ENCODE results near the gene LRRTM4. TPM values are rescaled to one million over a fixed set of nuclear protein-coding genes. Genes with fewer than 3 reads are reported as not detected.

LRRTM4 gene
- total RNA-seq, 2 donors from 2014 or later, result not detected

DNA sequence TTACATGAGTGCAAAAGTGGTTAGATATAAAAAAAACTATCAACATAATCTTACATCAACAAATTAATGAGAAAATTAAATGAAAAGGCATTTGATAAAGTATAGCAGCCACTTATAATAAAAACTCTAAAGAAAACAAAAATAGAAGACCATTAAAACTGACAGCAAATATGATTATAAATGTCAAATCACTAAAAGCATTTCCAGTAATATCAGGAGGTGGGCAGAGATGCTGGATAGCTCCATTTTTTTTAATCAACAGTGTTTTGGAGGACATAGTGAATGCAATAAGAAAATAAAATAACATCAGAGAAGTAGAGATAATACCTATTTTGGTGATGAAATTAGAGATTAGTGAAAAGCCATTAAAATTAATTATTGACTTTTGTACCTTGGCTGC, 173.4 kb downstream of the LRRTM4 start:
- DNase-seq (no peak), ATAC-seq (no peak)
- Mint-ChIP-seq H3K4me1 (no peaks in the 10 kb centered on the region), H3K36me3 (ENCODE audit: low read depth) (no peaks in the 10 kb centered on the region), H3K27me3 (no peaks in the 10 kb centered on the region), H3K4me3 (no peak overlapping the region), H3K27ac (no peak overlapping the region)
- no peaks in the 10 kb centered on the region for H3K9me3 ChIP-seq (ENCODE audit: control insufficient read depth, low read length, poor library complexity, severe bottlenecking)

DNA sequence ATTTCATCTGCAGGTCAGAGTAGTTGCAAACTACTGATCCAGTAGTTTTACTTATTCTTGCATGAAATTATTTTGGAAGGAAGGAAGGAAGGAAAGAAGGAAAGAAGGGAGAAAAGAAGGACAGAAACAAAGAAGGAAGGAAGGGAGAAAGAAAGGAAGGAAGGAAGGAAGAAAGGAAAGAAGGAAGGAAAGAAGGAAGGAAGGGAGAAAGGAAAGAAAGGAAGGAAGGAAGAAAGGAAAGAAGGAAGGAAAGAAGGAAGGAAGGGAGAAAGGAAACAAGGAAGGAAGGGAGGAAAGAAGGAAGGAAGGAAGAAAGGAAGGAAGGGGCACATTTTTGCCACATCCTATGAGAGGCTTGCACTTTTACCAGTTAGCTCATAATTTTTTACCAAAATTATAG, 186.2 kb downstream of the LRRTM4 start:
- no peak overlapping the region for H3K4me3 Mint-ChIP-seq
- no peak for ATAC-seq
- no peaks in the 10 kb centered on the region for H3K27me3 Mint-ChIP-seq
- no peaks in the 10 kb centered on the region for H3K4me1 Mint-ChIP-seq
- H3K27ac Mint-ChIP-seq, result no peak overlapping the region
- H3K36me3 Mint-ChIP-seq (ENCODE audit: low read depth), result no peaks in the 10 kb centered on the region
- no peaks in the 10 kb centered on the region for H3K9me3 ChIP-seq (ENCODE audit: control insufficient read depth, low read length, poor library complexity, severe bottlenecking)
- no peak for DNase-seq

DNA sequence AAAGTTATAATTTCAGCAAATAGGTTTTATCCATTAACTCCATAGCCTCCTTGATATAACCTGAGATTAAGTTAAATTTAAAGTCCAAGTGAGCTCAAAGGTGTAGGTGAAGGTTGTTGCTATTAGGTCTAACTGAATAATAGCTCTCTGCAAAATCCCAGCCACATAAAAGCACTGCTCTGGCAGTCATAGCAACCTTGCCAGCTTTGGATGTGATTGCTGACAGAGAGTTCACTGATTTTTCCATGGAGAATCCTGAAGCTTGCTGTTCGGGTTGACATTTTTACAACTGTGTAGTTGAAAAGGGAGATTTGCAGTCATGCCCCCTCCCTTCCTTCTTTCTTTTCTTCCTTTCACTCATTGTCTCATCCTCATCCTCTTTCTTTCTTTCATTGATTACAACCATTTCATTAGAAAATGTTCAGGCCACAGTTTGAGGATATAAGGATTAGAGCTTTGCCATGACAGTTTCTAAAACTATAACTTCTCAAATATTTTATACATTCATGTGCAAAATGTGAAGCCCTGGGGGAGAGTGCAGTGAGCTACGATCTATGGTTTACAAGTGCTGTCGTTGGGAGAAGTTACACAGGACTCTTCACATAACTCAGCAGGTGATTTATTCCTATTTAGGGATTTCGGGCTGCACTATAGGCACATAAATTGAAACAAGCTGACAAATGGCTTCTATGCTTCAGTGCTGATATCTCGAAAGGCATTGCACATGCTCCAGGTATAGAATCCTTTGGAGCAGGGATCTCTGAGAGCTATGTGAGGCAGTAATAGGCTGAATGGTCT, 193.8 kb downstream of the LRRTM4 start:
- Mint-ChIP-seq H3K36me3 (ENCODE audit: low read depth) (no peaks in the 10 kb centered on the region), H3K4me1 (no peaks in the 10 kb centered on the region), H3K27ac (no peak overlapping the region), H3K4me3 (no peak overlapping the region), H3K27me3 (no peaks in the 10 kb centered on the region)
- DNase-seq (no peak), ATAC-seq (no peak)
- H3K9me3 ChIP-seq (ENCODE audit: control insufficient read depth, low read length, poor library complexity, severe bottlenecking), result no peaks in the 10 kb centered on the region

DNA sequence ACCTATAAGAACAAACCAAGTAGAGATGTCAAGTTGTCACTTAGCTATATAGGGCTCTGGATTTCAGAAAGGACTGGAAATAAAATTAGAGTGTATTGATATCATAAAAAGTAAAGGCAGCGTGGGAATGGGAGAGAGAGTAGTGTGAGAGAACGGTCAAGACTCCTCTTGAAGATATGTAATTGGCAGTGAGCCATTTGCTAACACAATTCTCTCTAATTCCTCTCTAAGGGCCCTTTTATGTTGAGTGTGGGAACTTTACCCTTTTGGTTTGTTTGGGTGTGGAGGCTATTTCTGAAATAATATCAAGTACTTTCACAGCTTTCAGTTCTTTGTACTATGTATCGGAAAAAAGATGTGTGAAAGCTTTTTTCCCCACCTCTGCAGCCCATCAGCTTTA, 196.8 kb downstream of the LRRTM4 start:
- no peaks in the 10 kb centered on the region for H3K9me3 ChIP-seq (ENCODE audit: control insufficient read depth, low read length, poor library complexity, severe bottlenecking)
- DNase-seq (no peak), ATAC-seq (no peak)
- no peaks in the 10 kb centered on the region for H3K36me3 Mint-ChIP-seq (ENCODE audit: low read depth)
- H3K27ac Mint-ChIP-seq, result no peak overlapping the region
- H3K27me3 Mint-ChIP-seq, result no peaks in the 10 kb centered on the region
- no peak overlapping the region for H3K4me3 Mint-ChIP-seq
- no peaks in the 10 kb centered on the region for H3K4me1 Mint-ChIP-seq

DNA sequence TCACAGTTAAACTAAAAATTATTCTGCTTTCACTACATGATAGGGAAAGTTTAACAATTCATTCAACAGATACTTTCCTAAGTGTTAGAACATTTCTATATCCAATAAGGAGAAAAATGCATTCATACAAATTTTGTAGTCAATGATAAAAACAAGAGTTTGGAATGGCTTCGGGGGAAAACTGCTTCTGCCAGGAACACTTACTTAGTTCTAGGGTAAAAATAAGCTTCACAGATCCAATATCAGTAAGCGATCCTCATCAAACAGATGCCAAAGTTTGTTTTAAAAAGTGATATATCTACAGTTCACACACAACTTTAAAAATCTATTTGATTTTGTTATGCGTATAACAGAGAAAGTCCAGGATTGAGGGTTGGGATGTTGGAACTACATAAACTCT, 199.7 kb downstream of the LRRTM4 start:
- no peaks in the 10 kb centered on the region for H3K9me3 ChIP-seq (ENCODE audit: control insufficient read depth, low read length, poor library complexity, severe bottlenecking)
- Mint-ChIP-seq H3K4me1 (no peaks in the 10 kb centered on the region), H3K27me3 (no peaks in the 10 kb centered on the region), H3K4me3 (no peak overlapping the region), H3K36me3 (ENCODE audit: low read depth) (no peaks in the 10 kb centered on the region), H3K27ac (no peak overlapping the region)
- no peak for DNase-seq
- ATAC-seq, result no peak

DNA sequence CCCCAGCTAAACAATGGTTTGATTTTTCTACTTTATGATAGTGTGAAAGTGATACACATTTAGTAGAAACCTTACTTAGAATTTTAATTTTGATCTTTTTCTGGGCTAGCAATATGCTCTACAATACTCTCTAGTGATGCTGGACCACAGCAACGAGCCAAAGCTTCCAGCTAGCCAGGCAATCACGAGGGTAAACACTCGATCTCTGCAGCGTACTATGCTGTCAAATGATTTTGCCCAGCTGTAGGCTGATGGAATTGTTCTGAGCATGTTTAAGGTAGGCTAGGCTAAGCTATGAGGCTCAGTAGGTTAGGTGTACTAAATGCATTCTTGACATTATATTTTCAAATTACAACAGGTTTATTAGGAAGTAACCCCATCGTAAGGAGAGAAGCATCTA, 207.5 kb downstream of the LRRTM4 start:
- H3K9me3 ChIP-seq (ENCODE audit: control insufficient read depth, low read length, poor library complexity, severe bottlenecking), result no peaks in the 10 kb centered on the region
- Mint-ChIP-seq H3K4me3 (no peak overlapping the region), H3K27me3 (no peaks in the 10 kb centered on the region), H3K36me3 (ENCODE audit: low read depth) (no peaks in the 10 kb centered on the region), H3K27ac (no peak overlapping the region), H3K4me1 (no peaks in the 10 kb centered on the region)
- DNase-seq (no peak), ATAC-seq (no peak)

DNA sequence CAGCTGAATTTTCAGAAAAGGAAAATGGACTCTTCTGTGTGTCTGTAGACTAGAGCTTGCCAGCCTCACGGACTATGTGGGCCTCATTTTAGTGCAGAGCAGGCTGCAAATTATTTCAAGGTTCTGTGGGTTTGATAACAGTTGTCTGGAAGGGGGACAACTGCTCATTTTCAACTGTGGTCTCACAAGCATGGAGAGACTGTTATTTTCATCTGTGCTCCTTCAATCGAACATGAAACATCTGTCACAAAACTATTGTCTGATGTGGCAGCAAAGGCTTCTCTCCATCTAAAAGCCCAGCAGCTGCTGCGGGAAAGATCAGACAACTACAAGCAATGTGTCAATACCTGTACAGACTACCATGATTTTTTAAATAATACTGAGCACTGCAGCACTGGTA, 211.8 kb downstream of the LRRTM4 start:
- no peaks in the 10 kb centered on the region for H3K9me3 ChIP-seq (ENCODE audit: control insufficient read depth, low read length, poor library complexity, severe bottlenecking)
- Mint-ChIP-seq H3K27me3 (no peaks in the 10 kb centered on the region), H3K27ac (no peak overlapping the region), H3K36me3 (ENCODE audit: low read depth) (no peaks in the 10 kb centered on the region), H3K4me1 (no peaks in the 10 kb centered on the region), H3K4me3 (no peak overlapping the region)
- ATAC-seq, result no peak
- DNase-seq, result no peak

DNA sequence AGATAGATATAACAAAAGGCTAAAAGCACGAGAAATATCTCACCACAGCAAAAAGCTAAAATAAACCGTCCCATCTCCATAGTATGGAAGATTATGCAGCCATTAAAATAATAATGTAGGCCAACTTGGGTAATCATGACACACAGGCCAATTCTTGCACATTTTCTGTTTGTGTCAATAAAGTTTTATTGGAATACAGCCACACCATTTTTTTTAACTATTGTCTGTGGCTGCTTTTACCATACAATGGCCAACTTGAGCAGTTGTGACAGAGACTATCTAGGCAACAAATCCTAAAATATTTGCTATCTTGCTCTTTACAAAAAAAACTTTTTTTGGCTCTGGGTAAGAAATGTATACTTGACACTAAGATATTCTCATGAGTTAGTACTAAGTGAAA, 212.5 kb downstream of the LRRTM4 start:
- Mint-ChIP-seq H3K36me3 (ENCODE audit: low read depth) (no peaks in the 10 kb centered on the region), H3K27ac (no peak overlapping the region), H3K4me1 (no peaks in the 10 kb centered on the region), H3K4me3 (no peak overlapping the region), H3K27me3 (no peaks in the 10 kb centered on the region)
- ATAC-seq, result no peak
- H3K9me3 ChIP-seq (ENCODE audit: control insufficient read depth, low read length, poor library complexity, severe bottlenecking), result no peaks in the 10 kb centered on the region
- DNase-seq, result no peak

DNA sequence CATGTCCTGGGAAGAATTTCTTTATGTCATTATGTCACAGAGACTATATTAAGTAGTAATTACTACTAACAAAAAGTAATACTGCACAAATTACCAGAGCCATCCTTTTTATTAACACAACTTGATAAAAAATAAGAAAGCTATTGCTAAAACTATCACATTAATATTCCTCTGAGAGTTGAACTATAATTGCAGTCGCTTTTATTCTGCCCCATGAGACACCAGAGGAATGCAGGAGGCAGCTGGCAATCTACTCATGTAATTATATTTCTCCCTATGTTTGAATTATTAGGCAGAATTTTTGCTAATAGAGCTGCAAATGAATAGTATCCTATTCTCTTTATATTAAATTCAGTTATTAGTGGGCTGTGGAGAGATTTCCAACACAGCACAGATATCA, 220.7 kb downstream of the LRRTM4 start:
- H3K27me3 Mint-ChIP-seq, result no peaks in the 10 kb centered on the region
- H3K27ac Mint-ChIP-seq, result no peak overlapping the region
- no peaks in the 10 kb centered on the region for H3K36me3 Mint-ChIP-seq (ENCODE audit: low read depth)
- H3K9me3 ChIP-seq (ENCODE audit: control insufficient read depth, low read length, poor library complexity, severe bottlenecking), result no peaks in the 10 kb centered on the region
- H3K4me1 Mint-ChIP-seq, result no peaks in the 10 kb centered on the region
- ATAC-seq, result no peak
- H3K4me3 Mint-ChIP-seq, result no peak overlapping the region
- no peak for DNase-seq

DNA sequence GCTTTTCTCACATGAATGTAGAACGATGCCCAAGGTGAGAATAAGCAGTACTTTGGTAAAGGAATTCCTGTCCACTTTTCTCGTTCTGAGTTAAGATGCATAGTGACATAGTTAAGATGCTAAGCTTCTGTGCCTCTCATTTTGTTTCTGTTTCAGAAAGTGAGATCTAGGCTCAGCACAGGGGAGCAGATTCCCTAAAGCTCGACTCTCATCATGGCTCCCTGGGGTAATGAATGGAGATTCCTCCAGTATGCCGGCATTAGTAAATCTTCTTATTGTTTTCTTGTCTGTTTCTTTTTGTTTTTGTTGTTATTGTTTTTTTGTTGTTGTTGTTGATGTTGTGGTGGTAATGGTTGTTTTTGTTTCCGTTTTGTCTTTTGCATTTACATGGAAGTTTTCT, 225.4 kb downstream of the LRRTM4 start:
- Mint-ChIP-seq H3K27me3 (no peaks in the 10 kb centered on the region), H3K27ac (no peak overlapping the region), H3K4me1 (no peaks in the 10 kb centered on the region), H3K36me3 (ENCODE audit: low read depth) (no peaks in the 10 kb centered on the region), H3K4me3 (no peak overlapping the region)
- H3K9me3 ChIP-seq (ENCODE audit: control insufficient read depth, low read length, poor library complexity, severe bottlenecking), result no peaks in the 10 kb centered on the region
- ATAC-seq (no peak), DNase-seq (no peak)

DNA sequence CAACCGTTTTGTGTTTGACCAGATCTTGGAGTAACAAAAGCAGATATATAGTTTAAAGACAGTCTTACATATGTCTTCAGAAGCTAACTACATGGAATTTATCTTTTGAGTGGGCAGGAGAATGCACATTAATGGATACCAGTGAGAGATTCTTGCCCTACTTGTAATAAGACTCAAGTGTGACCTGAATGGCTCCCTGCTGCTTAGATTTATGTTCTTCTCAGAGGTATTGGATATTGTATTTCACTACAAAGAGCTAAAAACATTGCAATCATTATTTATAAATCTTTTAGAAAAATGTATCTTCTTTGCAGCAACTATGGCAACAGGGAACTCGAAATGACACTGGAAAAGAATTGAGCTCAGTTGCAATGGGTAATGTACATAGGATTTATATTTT, 227.7 kb downstream of the LRRTM4 start:
- DNase-seq (no peak), ATAC-seq (no peak)
- Mint-ChIP-seq H3K4me1 (no peaks in the 10 kb centered on the region), H3K36me3 (ENCODE audit: low read depth) (no peaks in the 10 kb centered on the region), H3K27ac (no peak overlapping the region), H3K27me3 (no peaks in the 10 kb centered on the region), H3K4me3 (no peak overlapping the region)
- no peaks in the 10 kb centered on the region for H3K9me3 ChIP-seq (ENCODE audit: control insufficient read depth, low read length, poor library complexity, severe bottlenecking)

DNA sequence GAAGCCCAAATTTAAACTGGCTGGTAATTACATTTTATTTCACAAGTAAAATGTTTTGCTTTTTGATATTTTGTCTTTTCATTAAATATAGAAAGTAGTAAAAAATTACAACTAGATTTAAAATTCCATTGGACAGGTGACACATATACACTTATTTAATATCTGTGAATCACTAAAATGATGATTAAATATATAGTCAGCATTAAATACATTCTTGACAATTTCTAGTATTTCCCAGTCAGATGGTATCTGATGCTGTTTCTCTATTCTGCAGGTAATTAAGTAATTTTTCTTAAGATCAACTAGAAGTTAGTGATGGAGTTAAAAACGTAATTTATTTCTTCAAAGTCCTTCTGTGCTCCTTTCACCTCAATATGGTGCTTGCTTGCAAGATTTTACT, 237.8 kb downstream of the LRRTM4 start:
- Mint-ChIP-seq H3K4me3 (no peak overlapping the region), H3K27ac (no peak overlapping the region), H3K36me3 (ENCODE audit: low read depth) (no peaks in the 10 kb centered on the region), H3K4me1 (no peaks in the 10 kb centered on the region), H3K27me3 (no peaks in the 10 kb centered on the region)
- DNase-seq (no peak), ATAC-seq (no peak)
- no peaks in the 10 kb centered on the region for H3K9me3 ChIP-seq (ENCODE audit: control insufficient read depth, low read length, poor library complexity, severe bottlenecking)

DNA sequence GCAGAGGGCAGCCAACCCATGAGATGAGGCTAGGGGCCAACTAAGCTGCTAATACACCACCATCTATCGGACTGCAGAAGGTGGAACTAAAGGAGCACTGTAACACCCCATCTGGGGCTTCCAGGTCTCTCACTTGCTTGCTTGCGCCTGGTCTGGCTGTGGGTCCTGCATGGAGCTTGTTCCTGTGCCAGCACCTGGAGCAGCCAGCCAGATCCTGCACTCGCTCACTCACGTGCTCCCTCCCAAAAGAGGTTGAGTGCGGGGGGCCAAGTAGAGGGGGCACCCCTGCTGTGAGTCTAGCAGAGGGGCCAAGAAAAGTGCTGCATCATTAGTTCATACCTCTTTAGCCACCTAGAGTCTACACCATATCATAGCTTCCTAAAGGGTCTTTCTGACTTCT, 250.9 kb downstream of the LRRTM4 start:
- H3K27ac Mint-ChIP-seq, result no peak overlapping the region
- no peaks in the 10 kb centered on the region for H3K4me1 Mint-ChIP-seq
- H3K4me3 Mint-ChIP-seq, result no peak overlapping the region
- H3K27me3 Mint-ChIP-seq, result no peaks in the 10 kb centered on the region
- DNase-seq (peak in 1 of 3 donors; percentile 3), ATAC-seq (no peak)
- H3K9me3 ChIP-seq (ENCODE audit: control insufficient read depth, low read length, poor library complexity, severe bottlenecking), result no peaks in the 10 kb centered on the region
- no peaks in the 10 kb centered on the region for H3K36me3 Mint-ChIP-seq (ENCODE audit: low read depth)

DNA sequence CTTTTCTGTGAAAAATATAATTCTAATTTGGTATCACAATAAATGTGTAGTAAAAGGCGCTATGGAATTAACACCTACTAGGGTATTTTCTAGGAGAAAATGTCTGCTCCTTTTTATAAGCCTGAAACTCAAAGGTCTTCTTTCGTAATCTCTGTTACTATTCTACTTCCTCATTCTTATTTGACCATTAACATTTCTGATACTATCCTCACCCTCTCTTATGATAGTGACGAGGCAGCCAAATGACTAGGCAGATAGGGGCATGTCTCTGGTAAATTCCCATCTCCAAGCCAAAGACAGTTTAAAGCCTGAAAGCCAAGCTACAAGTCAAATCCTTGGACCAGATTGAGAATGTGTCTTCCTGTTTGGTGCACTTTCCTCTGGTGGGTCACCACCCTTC, 251.7 kb downstream of the LRRTM4 start:
- H3K27me3 Mint-ChIP-seq, result no peaks in the 10 kb centered on the region
- no peak overlapping the region for H3K27ac Mint-ChIP-seq
- no peak overlapping the region for H3K4me3 Mint-ChIP-seq
- no peaks in the 10 kb centered on the region for H3K9me3 ChIP-seq (ENCODE audit: control insufficient read depth, low read length, poor library complexity, severe bottlenecking)
- no peaks in the 10 kb centered on the region for H3K36me3 Mint-ChIP-seq (ENCODE audit: low read depth)
- no peaks in the 10 kb centered on the region for H3K4me1 Mint-ChIP-seq
- ATAC-seq (no peak), DNase-seq (no peak)

All from T-helper 17 cell (primary cell).